ENCODE measurements around the gene EPHA2.
"Not testable (repeated sequence)": the region's sequence is repeated elsewhere in the genome, so short reads cannot be mapped to it uniquely, and the experiment has no call there.

The EPHA2 gene

GRCh38 chr1:16172218-16172830 lies 16.5 kb upstream of the EPHA2 start:
- no peak for DNase-seq (ENCODE audit: low read depth, low spot score)

GRCh38 chr1:16171314-16172151 lies 15.7 kb upstream of the EPHA2 start:
- CTCF ChIA-PET: interaction anchor here (0.7 to 1.5 kb wide), 3 partner anchors 17 to 92 kb away, joined by 3 to 4 read pairs (median 3); no protein-coding TSS in a partner anchor
- no peak for TF ChIP-seq CTCF (IDR thresholded peaks at IDR 0.05; ENCODE audit: insufficient read depth, low read length, missing control alignments)

More at GRCh38 chr1:16172218-16172830, 16.5 kb upstream of the EPHA2 start:
- ChIA-PET POLR2A (interaction anchor here (1.4 kb wide), 1 partner anchor 16 kb away, joined by 5 read pairs; the partner anchor contains the start of gene EPHA2), CTCF (interaction anchor here (0.7 to 1.3 kb wide), 5 partner anchors 17 to 357 kb away, joined by 3 to 6 read pairs (median 3); no protein-coding TSS in a partner anchor)
- H3K4me3 ChIP-seq (ENCODE audit: low read depth, low read length): no peak overlapping the region
- no peak for TF ChIP-seq CTCF (IDR thresholded peaks at IDR 0.05; ENCODE audit: insufficient read depth, low read length, missing control alignments)

GRCh38 chr1:16170283-16170673 lies 14.4 kb upstream of the EPHA2 start:
- no peak overlapping the region for H3K4me3 ChIP-seq (ENCODE audit: low read depth, low read length)
- no peak for TF ChIP-seq CTCF (IDR thresholded peaks at IDR 0.05; ENCODE audit: insufficient read depth, low read length, missing control alignments)
- DNase-seq (ENCODE audit: low read depth, low spot score): no peak
- CTCF ChIA-PET: interaction anchor here (1.5 kb wide), 1 partner anchor 91 kb away, joined by 3 read pairs; no protein-coding TSS in a partner anchor
- POLR2A ChIA-PET: no interaction called here

More at GRCh38 chr1:16171314-16172151, 15.7 kb upstream of the EPHA2 start:
- DNase-seq (ENCODE audit: low read depth, low spot score): no peak
- H3K4me3 ChIP-seq (ENCODE audit: low read depth, low read length): no peak overlapping the region
- POLR2A ChIA-PET: no interaction called here

DNA sequence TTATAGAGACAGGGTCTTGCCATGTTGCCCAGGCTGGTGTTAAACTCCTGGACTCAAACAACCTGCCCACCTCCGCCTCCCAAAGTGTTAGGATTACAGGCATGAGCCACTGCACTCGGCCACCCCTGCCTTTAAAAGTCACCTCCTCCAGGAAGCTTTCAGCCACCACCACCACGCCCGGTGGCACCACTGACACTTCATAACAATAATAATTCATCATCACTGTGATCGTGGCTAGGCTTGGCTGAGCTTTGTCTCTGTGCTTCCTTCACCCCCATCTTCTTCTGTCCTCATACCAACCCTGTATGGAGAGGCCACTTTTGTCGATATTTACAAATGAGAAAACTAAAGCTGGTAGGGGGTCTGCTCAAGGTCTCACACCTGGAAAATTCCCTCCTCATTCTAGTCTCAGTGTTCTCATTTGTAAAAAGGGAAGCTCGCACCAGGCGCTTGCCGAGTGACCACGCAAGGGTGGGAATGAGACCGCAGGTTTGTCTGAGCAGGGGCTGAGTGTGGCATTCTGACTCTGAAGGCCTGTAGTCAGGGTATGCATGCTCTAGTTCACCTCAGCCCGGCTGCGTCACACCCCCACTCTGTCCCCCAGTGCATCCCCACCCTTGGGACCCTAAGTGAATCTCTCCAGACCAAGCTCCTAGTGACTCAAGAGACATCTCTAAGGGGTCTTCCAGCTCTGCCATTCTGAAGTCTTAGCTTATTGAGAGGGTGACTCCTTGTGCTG lies 12.9 kb upstream of the EPHA2 start:
- CTCF ChIA-PET: interaction anchor here (0.9 to 1.3 kb wide), 5 partner anchors 12 to 89 kb away, joined by 3 to 5 read pairs (median 4); no protein-coding TSS in a partner anchor
- no peak for TF ChIP-seq CTCF (IDR thresholded peaks at IDR 0.05; ENCODE audit: insufficient read depth, low read length, missing control alignments)
- no peak for DNase-seq (ENCODE audit: low read depth, low spot score)
- POLR2A ChIA-PET: no interaction called here
- H3K4me3 ChIP-seq (ENCODE audit: low read depth, low read length): no peak overlapping the region

GRCh38 chr1:16168144-16168495 lies 12.3 kb upstream of the EPHA2 start:
- CTCF ChIA-PET: interaction anchor here (1.0 to 1.2 kb wide), 2 partner anchors 11 to 13 kb away, joined by 3 to 5 read pairs; no protein-coding TSS in a partner anchor
- H3K4me3 ChIP-seq (ENCODE audit: low read depth, low read length); DNase-seq (ENCODE audit: low read depth, low spot score); POLR2A ChIA-PET: not testable (repeated sequence)

DNA sequence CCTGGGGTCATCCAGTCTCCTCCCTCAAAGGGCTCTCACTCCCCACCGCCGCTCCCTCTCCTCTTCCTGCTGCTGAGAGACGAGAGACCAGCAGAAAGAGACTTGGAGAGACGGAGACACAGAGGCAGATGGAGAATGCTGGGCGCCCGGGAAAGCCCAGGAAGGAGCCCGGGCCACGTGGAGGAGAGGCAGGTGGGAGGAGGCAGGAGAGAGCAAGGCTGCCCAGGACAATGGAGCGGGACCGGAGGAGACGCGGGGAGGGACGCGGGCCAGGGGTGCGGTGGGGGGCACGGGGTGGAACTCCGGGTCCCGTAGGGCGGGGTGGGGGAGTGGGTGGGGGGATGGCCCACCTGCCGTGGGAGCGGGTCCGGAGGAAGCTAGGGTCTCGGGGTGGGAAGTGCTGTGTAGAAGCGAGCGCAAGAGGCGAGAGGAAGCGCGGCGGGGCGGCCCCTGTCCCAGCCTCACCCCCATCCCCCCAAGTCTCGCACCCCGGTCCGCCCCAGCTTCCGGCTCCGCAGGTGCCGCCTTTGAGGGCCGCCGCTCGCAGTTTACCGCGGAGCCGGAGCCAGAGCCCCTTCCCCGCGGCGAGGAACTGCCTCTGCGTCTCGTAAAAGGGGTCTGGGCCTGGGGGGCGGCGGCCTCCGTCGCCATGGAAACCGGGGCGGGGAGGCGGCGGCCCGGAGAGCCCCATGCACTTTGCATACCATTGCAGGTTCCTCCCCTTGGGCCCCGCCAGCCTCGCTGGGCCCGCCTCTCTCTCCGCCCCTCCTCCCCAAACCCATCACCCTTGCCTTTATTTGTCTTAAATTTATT lies 11.7 kb upstream of the EPHA2 start:
- DNase-seq (ENCODE audit: low read depth, low spot score): no peak
- H3K4me3 ChIP-seq (ENCODE audit: low read depth, low read length): peak overlapping the region; percentile 43
- ChIA-PET CTCF (interaction anchor here (1.2 kb wide), 1 partner anchor 13 kb away, joined by 3 read pairs; no protein-coding TSS in a partner anchor), POLR2A (interaction anchor here (0.6 kb wide), 1 partner anchor 12 kb away, joined by 3 read pairs; no protein-coding TSS in a partner anchor)
- no peak for TF ChIP-seq CTCF (IDR thresholded peaks at IDR 0.05; ENCODE audit: insufficient read depth, low read length, missing control alignments)

Data from AG04449 (cell line).